Fibroblast of upper back skin (primary cell): ENCODE data around the gene SHLD1.

Experiments
- DNase-seq: peaks from one replicate; pipeline ENCODE4 v3.0.0-alpha.2; 2013

SHLD1 gene

GRCh38 chr20:5862703-5863039 is 112.5 kb downstream of the SHLD1 start:
- DNase-seq, result no peak

GRCh38 chr20:5863040-5863833 is 113.0 kb downstream of the SHLD1 start:
- peak; percentile 49 for DNase-seq

- no peak for DNase-seq
Measured at GRCh38 chr20:5864428-5864827, 114.2 kb downstream of the SHLD1 start.

GRCh38 chr20:5864873-5865587 is 114.8 kb downstream of the SHLD1 start:
- no peak for DNase-seq

GRCh38 chr20:5865604-5866003 is 115.4 kb downstream of the SHLD1 start:
- no peak for DNase-seq

- no peak for DNase-seq
Measured at GRCh38 chr20:5870568-5870981, 120.4 kb downstream of the SHLD1 start.

- peak; percentile 27 for DNase-seq
Measured at GRCh38 chr20:5871459-5872410, 121.5 kb downstream of the SHLD1 start.

GRCh38 chr20:5877128-5877527 is 126.9 kb downstream of the SHLD1 start:
- no peak for DNase-seq

- no peak for DNase-seq
Measured at GRCh38 chr20:5880326-5880725, 130.1 kb downstream of the SHLD1 start.

- no peak for DNase-seq
Measured at GRCh38 chr20:5881703-5882102, 131.5 kb downstream of the SHLD1 start.

GRCh38 chr20:5882166-5882565 is 132.0 kb downstream of the SHLD1 start:
- no peak for DNase-seq

- DNase-seq, result no peak
Measured at GRCh38 chr20:5884465-5885335, 134.5 kb downstream of the SHLD1 start.

- no peak for DNase-seq
Measured at GRCh38 chr20:5885866-5886265, 135.7 kb downstream of the SHLD1 start.

- no peak for DNase-seq
Measured at GRCh38 chr20:5886788-5887187, 136.6 kb downstream of the SHLD1 start.

- no peak for DNase-seq
Measured at GRCh38 chr20:5887386-5887785, 137.2 kb downstream of the SHLD1 start.

- no peak for DNase-seq
Measured at GRCh38 chr20:5888041-5888440, 137.8 kb downstream of the SHLD1 start.

GRCh38 chr20:5890773-5891441 is 140.7 kb downstream of the SHLD1 start:
- DNase-seq, result no peak

- DNase-seq, result no peak
Measured at GRCh38 chr20:5893052-5893451, 142.9 kb downstream of the SHLD1 start.

- DNase-seq, result no peak
Measured at GRCh38 chr20:5893621-5894020, 143.4 kb downstream of the SHLD1 start.

GRCh38 chr20:5895626-5896025 is 145.4 kb downstream of the SHLD1 start:
- no peak for DNase-seq

- DNase-seq, result no peak
Measured at GRCh38 chr20:5899444-5899843, 149.2 kb downstream of the SHLD1 start.

GRCh38 chr20:5900908-5901307 is 150.7 kb downstream of the SHLD1 start:
- no peak for DNase-seq
